PC-9 (cell line): Measurements from ENCODE around the gene FCN1. TPM values are rescaled to one million over a fixed set of nuclear protein-coding genes. Genes with fewer than 3 reads are reported as not detected.
"Not testable (repeated sequence)": the region's sequence is repeated elsewhere in the genome, so short reads cannot be mapped to it uniquely, and the experiment has no call there.

Experiments
- BruUV-seq: library from RNA; stranded (reverse); fragments of 400-500 nt; replicated peaks from 2 replicates; lab custom pipeline; 2021; lab: Mats Ljungman, UMichigan
- CTCF ChIA-PET: fragments of 300-600 bp; sonication (Branson Sonifier 250); formaldehyde crosslinking; loops from one replicate; lab custom pipeline; 2022; ENCODE audit warnings: antibody characterized with exemption; lab: Charles Lee
- POLR2A ChIA-PET: fragments of 300-600 bp; sonication (Branson Sonifier 250); formaldehyde crosslinking; loops from one replicate; lab custom pipeline; 2022; ENCODE audit warnings: antibody characterized with exemption; ENCODE audit not compliant: unreplicated experiment; lab: Charles Lee
- DNase-seq, 2 experiments: peaks; one replicate each; pipeline versions ENCODE4 v3.0.0 to v3.0.0-alpha.2; 2015 to 2022; ENCODE audit warnings: mixed read lengths in 1 of 2
- H2AFZ ChIP-seq: fragments of 200-600 bp; sonication (generic); 2 replicates; pipeline ENCODE4 v1.8.1; 2017; ENCODE audit warnings: antibody characterized with exemption
- H3F3A ChIP-seq: fragments of 200-600 bp; sonication (generic); 2 replicates; pipeline ENCODE4 v1.8.1; 2017; ENCODE audit warnings: antibody characterized with exemption, mild to moderate bottlenecking, low read depth; ENCODE audit not compliant: insufficient read depth
- H3K27ac ChIP-seq: fragments of 200-600 bp; sonication (generic); 2 replicates; pipeline ENCODE4 v1.6.1; 2016; ENCODE audit warnings: mixed run types
- H3K27me3 ChIP-seq: fragments of 200-600 bp; sonication (generic); 2 replicates; pipeline ENCODE4 v1.6.1; 2016; ENCODE audit warnings: low read depth, mixed run types; ENCODE audit not compliant: insufficient read depth
- H3K36me3 ChIP-seq: fragments of 200-600 bp; sonication (generic); 2 replicates; pipeline ENCODE4 v1.6.1; 2016; ENCODE audit warnings: low read depth, mixed run types
- H3K4me1 ChIP-seq: fragments of 200-600 bp; sonication (generic); replicated peaks from 2 replicates; pipeline ENCODE4 v1.6.1; 2016; ENCODE audit warnings: mixed run types; ENCODE audit not compliant: insufficient read depth
- H3K4me2 ChIP-seq: fragments of 200-600 bp; sonication (generic); 2 replicates; pipeline ENCODE4 v1.6.1; 2017; ENCODE audit warnings: mixed run types
- H3K4me3 ChIP-seq: fragments of 200-600 bp; sonication (generic); 2 replicates; pipeline ENCODE4 v1.6.1; 2016; ENCODE audit warnings: mixed run types
- H3K79me2 ChIP-seq: fragments of 200-600 bp; sonication (generic); 2 replicates; pipeline ENCODE4 v1.6.1; 2017; ENCODE audit warnings: low read depth, mixed run types
- H3K9me2 ChIP-seq: fragments of 200-600 bp; sonication (generic); 2 replicates; pipeline ENCODE4 v1.8.1; 2017; ENCODE audit warnings: mild to moderate bottlenecking; ENCODE audit not compliant: insufficient read depth
- H3K9me3 ChIP-seq: fragments of 200-600 bp; sonication (generic); 2 replicates; pipeline ENCODE4 v1.8.1; 2016; ENCODE audit warnings: low read depth; ENCODE audit not compliant: insufficient read depth
- H4K20me1 ChIP-seq: fragments of 200-600 bp; sonication (generic); 2 replicates; pipeline ENCODE4 v1.8.1; 2017; ENCODE audit not compliant: insufficient read depth
- EZH2 ChIP-seq: fragments of 200-600 bp; sonication (generic); IDR thresholded peaks from 2 replicates; pipeline ENCODE4 v1.8.0; 2017; ENCODE audit warnings: antibody characterized with exemption, low read depth
- intact Hi-C: fragments of 100-400 bp; cut with micrococcal nuclease; formaldehyde crosslinking; loops from one replicate; pipeline ENCODE4 v1.10.0; 2022; ENCODE audit not compliant: unreplicated experiment
- total RNA-seq: library from RNA; stranded (reverse); gene quantifications from 2 replicates; pipeline ENCODE4 v1.2.3, GENCODE V29; 2021
- TF ChIP-seq, protein P1 (sequence below): fragments of 200-600 bp; sonication (generic); conservative IDR thresholded peaks from 2 replicates; pipeline ENCODE4 v1.6.1; 2017; ENCODE audit warnings: mixed run types, antibody characterized with exemption, mild to moderate bottlenecking, moderate library complexity

FCN1 gene
- total RNA-seq, 1 experiment from 2014 or later, result not detected

DNA sequence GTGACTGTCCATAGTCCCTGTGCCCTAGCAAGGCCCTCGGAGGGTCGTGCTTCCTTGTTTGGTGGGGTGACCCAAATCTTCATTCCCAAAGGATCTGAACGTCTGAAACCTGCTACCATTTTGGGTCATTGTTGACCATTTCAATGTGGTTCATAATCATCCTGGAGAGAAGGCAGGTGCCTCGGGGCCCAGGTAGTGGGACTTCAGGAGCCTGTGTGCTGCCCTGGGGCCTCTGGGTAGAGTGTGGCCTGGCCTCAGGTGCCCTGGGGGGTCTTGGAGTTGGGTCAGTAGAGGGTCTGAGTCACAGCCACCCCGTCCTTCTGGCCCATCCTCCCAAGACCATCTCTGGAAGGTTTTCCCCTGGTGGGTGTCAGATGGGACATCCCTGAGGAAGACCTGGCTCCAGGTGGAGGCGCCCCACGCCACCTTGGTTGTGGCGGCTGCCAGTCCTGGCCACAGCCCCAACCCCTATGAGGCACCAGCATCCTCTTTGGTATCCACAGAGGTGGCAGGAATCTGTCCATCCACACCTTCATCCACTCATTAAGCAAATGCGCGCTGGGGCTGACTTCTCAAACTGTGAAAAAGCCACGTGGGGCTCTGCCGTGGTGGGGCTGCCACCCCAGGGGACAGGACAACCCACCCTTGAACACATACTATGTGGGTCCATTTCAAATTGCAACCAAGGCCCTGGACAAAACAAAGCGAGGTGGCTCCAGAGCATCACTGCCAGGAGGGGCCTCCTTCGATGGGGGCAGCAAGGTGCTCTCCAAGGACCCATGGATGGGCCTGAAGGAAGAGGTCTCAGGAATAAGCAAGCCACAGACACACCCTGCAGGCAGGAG is 41.6 kb upstream of the FCN1 start:
- intact Hi-C loops, result no loop called here
- Histone ChIP-seq H4K20me1 (no peaks in the 10 kb centered on the region), H3K27me3 (peaks cover 99% of the 10 kb centered on the region), H3K9me2 (no peaks in the 10 kb centered on the region), H3K27ac (no peak overlapping the region), H3F3A (no peaks in the 10 kb centered on the region), H3K4me1 (no peaks in the 10 kb centered on the region), H3K79me2 (no peaks in the 10 kb centered on the region), H3K36me3 (no peaks in the 10 kb centered on the region), H3K4me3 (no peak overlapping the region), H3K9me3 (no peaks in the 10 kb centered on the region), H3K4me2 (no peak overlapping the region), H2AFZ (no peak overlapping the region)
- POLR2A ChIA-PET, result no interaction called here
- TF ChIP-seq, protein P1, sequence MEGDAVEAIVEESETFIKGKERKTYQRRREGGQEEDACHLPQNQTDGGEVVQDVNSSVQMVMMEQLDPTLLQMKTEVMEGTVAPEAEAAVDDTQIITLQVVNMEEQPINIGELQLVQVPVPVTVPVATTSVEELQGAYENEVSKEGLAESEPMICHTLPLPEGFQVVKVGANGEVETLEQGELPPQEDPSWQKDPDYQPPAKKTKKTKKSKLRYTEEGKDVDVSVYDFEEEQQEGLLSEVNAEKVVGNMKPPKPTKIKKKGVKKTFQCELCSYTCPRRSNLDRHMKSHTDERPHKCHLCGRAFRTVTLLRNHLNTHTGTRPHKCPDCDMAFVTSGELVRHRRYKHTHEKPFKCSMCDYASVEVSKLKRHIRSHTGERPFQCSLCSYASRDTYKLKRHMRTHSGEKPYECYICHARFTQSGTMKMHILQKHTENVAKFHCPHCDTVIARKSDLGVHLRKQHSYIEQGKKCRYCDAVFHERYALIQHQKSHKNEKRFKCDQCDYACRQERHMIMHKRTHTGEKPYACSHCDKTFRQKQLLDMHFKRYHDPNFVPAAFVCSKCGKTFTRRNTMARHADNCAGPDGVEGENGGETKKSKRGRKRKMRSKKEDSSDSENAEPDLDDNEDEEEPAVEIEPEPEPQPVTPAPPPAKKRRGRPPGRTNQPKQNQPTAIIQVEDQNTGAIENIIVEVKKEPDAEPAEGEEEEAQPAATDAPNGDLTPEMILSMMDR, result no peak
- TF ChIP-seq EZH2, result no peak
- no TSS peak for BruUV-seq
- CTCF ChIA-PET, result no interaction called here
- no peak for DNase-seq

DNA sequence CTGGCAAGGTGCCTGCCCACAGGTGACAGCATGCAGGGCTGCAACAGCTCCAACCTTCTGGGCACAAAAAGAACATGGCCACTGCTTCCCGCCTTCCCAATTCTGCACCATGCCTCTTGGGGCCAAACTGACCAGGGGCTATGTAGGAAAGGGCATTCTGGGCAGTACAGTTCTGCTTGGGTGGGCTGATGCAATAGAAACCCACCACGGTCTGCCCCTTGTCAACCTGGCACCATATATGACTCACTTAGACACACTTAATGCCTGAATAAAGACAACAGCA is 40.2 kb upstream of the FCN1 start:
- DNase-seq, result no peak
- peaks cover 90% of the 10 kb centered on the region for H3K27me3 ChIP-seq
- no peaks in the 10 kb centered on the region for H3K36me3 ChIP-seq
- no peak overlapping the region for H3K4me3 ChIP-seq
- ChIA-PET POLR2A (no interaction called here), CTCF (no interaction called here)
- no peaks in the 10 kb centered on the region for H3K9me3 ChIP-seq
- H3K79me2 ChIP-seq, result no peaks in the 10 kb centered on the region
- H4K20me1 ChIP-seq, result no peaks in the 10 kb centered on the region
- TF ChIP-seq EZH2, result no peak
- TF ChIP-seq, protein P1, result no peak
- no TSS peak for BruUV-seq
- no peaks in the 10 kb centered on the region for H3F3A ChIP-seq
- H3K4me1 ChIP-seq, result no peaks in the 10 kb centered on the region
- H3K27ac ChIP-seq, result no peak overlapping the region
- no peaks in the 10 kb centered on the region for H3K9me2 ChIP-seq
- intact Hi-C loops, result no loop called here
- H2AFZ ChIP-seq, result no peak overlapping the region
- no peak overlapping the region for H3K4me2 ChIP-seq

DNA sequence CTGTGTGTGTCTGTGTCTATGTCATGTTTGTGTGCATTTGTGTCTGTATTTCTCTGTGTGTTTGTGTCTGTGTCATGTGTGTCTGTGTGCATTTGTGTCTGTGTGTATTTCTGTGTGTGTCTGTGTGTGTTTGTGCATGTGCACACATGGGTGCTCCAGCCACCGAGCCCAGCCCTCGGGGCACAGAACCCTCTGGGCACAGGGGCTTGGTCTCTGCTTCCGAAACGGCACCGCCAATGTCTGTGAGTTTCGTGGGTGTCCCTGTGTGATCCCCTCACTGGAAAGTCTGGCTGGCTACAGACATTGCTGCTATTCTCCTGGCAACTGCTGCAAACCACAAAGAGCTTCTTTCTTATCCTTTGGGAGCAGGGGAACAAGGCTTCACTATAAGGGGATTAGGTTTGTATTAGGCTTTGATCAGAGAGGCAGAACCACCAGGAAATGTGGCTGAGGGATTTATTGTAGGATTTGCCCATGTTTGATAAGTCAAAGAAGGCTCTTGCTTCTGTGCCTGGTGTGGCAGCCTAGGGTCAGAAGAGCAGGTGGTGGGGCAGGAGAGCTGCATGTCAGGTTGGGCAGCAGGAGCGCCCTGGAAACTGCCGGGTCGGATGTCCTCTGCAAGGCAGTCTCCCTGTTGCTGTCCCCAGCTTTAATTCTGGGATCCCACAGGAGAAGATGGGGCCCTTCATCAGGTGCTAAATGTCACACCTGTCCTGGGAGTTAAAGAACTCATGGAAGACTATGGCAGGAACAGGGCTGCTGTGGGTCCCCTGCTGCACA is 39.6 kb upstream of the FCN1 start:
- ChIA-PET POLR2A (no interaction called here), CTCF (no interaction called here)
- no peaks in the 10 kb centered on the region for H3K9me2 ChIP-seq
- BruUV-seq, result no TSS peak
- H3K79me2 ChIP-seq, result no peaks in the 10 kb centered on the region
- H3K9me3 ChIP-seq, result no peaks in the 10 kb centered on the region
- TF ChIP-seq EZH2, result no peak
- TF ChIP-seq, protein P1, result no peak
- peaks cover 84% of the 10 kb centered on the region for H3K27me3 ChIP-seq
- H3K36me3 ChIP-seq, result no peaks in the 10 kb centered on the region
- H3K4me1 ChIP-seq, result no peaks in the 10 kb centered on the region
- H3K4me3 ChIP-seq, result no peak overlapping the region
- H3F3A ChIP-seq, result no peaks in the 10 kb centered on the region
- intact Hi-C loops, result no loop called here
- no peak overlapping the region for H3K4me2 ChIP-seq
- DNase-seq, result no peak
- no peaks in the 10 kb centered on the region for H4K20me1 ChIP-seq
- H3K27ac ChIP-seq, result no peak overlapping the region
- H2AFZ ChIP-seq, result no peak overlapping the region

DNA sequence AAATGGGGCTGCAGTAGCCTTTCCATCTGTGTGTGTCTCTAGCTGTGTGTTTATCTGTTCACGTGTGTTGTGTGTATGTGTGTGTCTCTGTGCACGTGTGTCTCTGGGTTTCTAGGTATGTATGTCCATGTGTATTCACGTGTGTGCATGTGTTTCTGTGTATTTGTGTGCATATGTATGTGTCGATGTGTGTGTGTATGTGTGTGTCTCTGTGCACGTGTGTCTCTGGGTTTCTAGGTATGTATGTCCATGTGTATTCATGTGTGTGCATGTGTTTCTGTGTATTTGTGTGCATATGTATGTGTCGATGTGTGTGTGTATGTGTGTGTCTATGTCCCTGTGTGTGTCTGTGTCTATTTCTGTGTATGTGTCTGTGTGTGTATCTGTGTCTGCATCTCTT is 38.7 kb upstream of the FCN1 start:
- H3K36me3 ChIP-seq, H3K79me2 ChIP-seq, BruUV-seq, H4K20me1 ChIP-seq, POLR2A ChIA-PET, H3K4me3 ChIP-seq, H3K27ac ChIP-seq, DNase-seq, intact Hi-C loops, CTCF ChIA-PET, H2AFZ ChIP-seq, H3K9me2 ChIP-seq, H3K9me3 ChIP-seq, H3F3A ChIP-seq, H3K4me2 ChIP-seq, H3K4me1 ChIP-seq: not testable (repeated sequence)
- H3K27me3 ChIP-seq, result peaks cover 84% of the 10 kb centered on the region
